GM12892 (cell line): ENCODE data around the gene ATP4B.

Experiments
- POLR2A ChIP-seq: IDR thresholded peaks from 2 replicates; pipeline ENCODE4 v1.6.1; 2011; ENCODE audit warnings: low read depth, low read length, control low read depth
- POLR2AphosphoS5 ChIP-seq: IDR thresholded peaks from 2 replicates; pipeline ENCODE4 v1.6.1; 2011; ENCODE audit warnings: low read depth, low read length, control low read depth
- TAF1 ChIP-seq: IDR thresholded peaks from 2 replicates; pipeline ENCODE4 v1.6.1; 2011; ENCODE audit warnings: low read depth, mild to moderate bottlenecking, control low read depth, low read length, borderline replicate concordance

GRCh38 chr13:113624235-113624587, 33.8 kb downstream of the ATP4B start:
- TF ChIP-seq POLR2A = no peak
- TF ChIP-seq TAF1 = no peak
- TF ChIP-seq POLR2AphosphoS5 = no peak
